HK-2 (cell line): ENCODE data around the gene ZBTB18.

Source experiments
- DNase-seq: peaks from one replicate; pipeline ENCODE4 v3.0.0-alpha.2; 2018; ENCODE audit not compliant: unreplicated experiment

The ZBTB18 gene

DNA sequence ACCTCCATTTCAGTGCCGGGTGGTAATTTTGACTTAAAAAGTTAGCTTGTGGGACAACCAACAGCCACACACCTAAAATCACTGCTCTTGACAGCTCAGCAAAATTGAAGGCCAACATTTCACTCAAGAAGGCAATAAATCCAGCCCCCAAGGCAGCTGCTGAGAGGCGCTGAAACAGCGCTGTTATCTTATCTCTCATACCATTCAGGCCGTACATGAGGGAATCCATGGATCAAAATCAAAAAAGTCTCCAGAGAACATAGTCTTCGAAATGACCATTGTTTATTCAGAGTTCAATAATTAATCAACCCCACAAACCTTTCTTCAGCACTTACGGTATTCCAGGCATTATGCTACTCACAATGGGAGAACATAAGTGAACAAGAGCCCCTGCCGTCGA lies 38.5 kb downstream of the ZBTB18 start:
- no peak for DNase-seq

DNA sequence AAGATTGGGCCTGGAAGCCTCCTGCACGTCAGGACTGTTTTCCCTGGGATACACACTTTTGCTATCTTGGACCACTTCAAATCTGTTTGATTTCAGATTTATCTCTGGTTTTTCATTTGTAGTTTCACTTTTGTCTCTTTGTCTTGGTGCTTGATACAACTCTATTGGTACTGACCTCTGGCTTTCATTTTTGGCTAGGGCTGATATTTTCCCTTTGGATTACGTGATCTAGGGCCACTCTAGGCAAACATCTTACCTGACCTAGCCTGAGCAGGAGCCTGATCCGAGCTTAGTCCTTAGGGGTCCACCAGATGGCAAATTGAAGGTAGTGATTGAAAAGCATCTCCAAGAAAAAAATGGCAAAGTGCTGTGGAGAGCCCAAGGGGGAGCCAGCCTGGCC lies 39.6 kb downstream of the ZBTB18 start:
- DNase-seq, result no peak

DNA sequence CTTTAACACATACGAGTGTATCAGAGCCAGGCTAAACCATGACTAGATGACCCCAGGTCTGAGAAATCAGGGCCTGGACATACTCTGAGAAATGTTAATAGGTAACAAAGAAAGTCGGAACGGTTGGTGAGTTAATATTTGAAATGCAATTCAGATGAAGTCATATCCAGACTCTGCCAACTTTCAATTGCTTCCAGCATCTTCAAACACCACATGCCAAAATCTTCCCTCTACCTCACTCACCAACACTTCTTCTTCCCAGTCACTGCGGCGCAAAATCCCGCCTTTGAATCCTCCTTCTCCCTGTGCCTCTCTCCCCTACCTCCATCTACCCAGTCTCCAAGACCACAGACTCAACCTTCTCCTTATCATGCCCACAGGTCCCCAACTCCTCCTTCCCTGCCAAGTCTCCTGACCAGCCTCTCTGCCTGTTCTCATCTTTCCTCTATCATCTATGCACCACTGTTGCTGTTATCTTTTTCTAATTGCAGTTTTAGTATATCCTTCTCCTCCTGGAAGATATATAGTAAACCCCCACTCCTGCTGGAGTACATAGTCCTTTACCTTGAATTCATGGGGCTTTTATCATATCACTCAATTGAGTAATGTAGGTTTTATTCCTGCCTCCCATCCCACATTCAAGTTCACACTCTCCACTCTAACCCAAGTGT lies 41.3 kb downstream of the ZBTB18 start:
- DNase-seq, result peak; percentile 64

DNA sequence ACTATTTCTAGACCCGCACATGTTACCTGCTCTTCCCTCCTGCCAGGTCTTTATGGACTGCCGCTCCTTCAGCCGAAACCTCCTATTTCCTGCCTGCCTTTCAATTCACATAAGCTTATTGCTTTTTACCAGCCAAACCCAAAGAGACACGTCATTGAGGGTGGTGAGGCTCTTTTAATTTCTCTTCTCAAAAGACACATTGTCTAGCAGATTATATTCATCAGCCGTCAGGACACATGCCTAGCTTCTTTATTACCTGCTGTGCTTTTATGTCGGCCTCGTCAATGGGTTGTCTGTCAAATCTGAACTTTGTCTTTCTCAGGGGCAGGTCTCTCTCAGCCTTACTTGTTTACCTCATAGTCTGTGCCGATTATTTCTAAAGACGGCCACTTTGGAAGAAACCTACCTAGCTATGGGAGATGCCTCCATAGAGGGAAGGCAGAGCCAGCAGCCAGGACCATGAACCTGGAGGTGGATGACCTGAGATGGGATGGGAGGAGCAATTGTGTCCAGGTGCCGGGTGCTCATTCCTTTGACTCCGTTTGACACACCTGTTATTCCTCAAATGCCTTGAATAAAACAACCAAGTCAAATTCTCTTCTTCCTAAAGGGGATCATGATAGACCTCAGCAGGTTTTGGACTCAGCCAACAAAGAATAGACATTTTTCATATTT lies 42.0 kb downstream of the ZBTB18 start:
- DNase-seq, result no peak

DNA sequence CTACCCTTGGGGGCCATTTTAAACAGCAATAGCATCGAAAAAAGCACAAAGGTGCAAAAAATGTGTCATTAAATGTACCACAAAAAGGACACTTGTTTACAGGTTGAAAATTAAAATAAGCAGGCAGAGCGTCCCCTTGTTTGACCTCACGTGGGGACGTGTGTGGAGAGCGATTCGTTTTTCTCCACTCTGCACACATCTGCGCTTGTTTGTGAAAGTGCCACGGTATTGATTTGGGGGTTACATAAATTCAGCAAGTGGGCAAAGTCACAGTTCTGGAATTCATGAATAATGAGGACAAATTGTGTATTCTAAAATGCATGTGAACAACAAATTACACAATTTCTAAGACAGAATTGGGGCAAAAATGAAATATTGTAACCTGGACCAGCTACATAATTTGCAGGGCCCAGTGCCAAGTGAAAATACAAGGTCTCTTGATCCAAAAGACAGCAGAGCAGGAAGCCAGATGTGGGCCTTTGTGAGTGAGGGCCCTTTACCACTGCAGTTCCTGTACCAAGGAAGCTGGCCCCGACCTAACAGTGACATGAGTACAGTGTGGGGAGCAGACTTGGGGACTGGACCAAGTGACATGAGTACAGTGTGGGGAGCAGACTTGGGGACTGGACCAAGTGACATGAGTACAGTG lies 43.9 kb downstream of the ZBTB18 start:
- DNase-seq, result no peak

DNA sequence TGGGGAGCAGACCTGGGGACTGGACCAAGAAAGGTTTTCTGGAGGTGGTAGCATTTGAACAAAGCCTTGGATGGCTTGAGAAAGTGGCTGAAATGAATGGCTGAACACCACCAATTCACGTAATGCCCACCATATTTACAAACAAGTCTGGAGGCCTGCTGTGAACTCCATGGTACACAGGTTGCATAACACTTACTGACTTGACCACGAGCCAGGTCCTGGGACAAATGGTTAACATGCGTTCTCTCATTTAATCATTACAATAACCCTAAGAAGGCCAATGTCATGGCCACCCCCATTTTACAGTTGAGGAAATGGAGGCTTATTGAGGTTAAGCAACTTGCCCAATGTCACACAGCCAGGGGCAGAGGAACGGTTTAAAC lies 44.4 kb downstream of the ZBTB18 start:
- DNase-seq, result no peak

DNA sequence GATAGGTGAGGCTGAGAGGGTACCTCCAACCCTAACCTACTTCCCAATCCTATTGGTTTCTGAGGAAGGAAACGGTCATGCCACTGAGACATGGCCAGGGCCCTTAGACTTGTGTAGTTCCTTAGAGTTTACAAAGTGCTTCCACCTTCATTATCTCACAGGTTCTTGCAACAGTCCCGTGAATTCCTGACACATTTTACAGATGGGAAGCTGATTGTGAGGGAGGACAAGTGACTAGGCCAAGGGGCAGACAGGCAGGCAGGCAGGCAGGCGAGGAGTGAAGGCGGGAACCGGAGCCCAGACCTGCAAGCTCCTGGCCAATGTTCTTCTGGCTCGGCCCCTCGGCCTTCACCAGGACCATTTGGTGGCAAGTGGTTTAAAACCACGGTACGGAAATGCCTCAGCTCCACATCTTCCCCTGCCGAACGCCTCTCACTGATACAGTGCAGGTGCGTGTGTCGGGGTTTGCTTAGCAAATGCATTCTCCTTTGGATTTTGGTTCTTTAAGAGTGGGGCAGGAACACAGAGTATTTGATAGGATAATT lies 45.1 kb downstream of the ZBTB18 start:
- DNase-seq, result no peak

DNA sequence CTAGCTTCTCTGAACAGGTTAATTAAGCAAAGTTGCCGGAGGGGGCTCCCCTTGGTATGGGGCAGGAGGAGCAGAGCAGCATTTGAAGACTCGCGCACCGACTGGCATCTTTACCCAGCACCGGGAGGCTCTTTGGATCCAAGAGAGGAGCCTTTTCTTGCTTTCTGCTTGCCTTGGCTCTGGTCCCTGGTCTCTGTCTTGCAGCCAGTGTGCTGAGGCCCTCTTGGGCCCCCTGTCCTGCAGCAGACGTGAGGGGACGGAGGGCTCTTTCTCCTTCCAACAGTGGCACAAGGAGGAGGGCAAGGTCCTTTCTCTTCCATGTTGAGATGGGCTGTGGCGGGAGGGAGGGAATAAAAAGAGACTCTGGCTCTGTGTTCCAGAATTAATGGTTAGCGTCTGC lies 45.6 kb downstream of the ZBTB18 start:
- DNase-seq, result no peak

DNA sequence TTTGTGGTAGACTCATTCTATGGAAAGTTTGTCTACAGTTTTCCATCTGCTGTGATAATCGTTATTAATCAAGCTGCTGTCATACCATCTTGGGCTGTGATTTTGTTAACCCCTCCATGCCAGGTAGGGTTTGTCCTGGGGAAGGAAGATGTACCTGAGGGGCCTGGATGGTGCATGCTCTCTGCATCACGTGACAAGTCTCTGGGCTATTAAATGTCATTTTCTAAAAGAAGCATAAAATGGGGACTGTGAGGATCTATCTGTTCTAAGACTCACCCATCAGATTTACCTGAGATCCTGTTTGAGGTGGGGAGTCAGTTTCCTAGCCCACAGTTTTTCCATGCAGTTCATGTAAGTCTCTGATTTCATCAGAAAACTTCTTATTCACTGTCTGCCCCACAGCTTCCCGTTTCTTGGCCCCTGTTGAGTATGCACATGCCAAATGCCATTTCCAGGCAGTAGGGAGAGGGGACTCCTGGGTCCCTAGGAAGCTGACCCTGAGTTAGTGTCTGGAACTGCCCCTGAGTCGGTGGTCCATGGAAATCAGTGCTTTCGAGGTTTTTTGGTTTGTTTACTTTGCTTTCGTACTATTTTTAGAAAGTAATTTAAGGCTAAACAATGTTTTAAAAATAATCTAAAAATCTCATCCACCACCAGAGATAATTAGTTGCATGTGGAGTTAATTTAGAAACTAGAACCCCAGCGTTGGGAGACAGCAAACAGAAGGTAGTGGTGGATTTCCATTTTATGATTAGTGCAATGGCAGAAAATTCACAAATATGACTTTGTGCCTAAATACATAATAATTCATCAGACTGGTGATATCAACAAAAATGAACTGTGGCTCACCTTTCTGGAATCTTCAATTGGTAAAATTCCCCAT lies 46.7 kb downstream of the ZBTB18 start:
- no peak for DNase-seq

DNA sequence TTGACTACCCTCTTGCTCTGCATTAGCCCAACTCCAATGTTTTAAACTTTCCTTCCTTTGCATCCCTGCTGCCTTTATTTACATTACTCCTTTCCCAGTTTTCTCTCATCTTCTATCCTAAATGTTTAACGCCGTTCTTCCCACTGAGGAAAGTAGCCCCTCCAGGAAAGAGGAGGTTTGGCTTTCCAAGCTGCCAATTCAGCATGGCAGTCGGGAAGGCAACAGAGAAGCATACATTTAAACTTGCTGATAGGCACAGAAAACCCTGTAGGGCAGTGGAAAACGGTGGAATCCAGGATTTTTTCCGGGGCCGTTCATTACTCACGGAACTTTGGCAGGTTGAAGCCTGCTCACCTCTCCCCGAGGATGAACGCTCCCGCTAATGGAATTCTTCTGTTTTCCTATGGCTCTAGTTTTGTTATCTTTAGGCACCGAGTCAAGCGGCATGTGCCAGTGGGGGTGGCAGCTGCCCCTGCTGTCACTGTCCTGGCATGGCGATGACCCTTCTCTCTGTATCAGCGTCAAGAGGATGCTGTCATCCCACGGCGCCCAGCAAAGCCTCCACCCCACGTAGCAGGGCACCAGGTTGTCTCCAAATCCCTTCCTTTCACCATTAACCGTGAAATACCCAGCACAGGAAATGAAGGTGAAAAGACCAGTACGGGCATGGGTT lies 48.3 kb downstream of the ZBTB18 start:
- DNase-seq, result no peak

DNA sequence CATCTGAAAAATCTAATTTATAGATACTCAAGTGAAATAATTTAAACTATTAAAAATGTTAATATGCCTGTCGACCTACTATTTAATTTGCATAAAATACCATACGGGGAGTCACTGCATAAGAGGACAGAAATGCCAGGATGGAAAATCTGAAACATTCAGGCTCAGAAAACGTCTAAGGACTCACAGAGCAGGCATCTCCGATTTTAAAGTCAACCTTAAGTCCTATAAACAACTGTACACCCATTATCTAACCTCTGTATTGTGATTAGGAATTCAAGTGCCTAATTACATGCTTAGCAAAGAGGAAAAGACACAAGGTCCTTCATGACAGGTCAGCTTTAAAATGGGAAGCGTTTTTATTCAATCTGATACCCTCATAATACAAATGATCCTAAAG lies 49.2 kb downstream of the ZBTB18 start:
- no peak for DNase-seq

DNA sequence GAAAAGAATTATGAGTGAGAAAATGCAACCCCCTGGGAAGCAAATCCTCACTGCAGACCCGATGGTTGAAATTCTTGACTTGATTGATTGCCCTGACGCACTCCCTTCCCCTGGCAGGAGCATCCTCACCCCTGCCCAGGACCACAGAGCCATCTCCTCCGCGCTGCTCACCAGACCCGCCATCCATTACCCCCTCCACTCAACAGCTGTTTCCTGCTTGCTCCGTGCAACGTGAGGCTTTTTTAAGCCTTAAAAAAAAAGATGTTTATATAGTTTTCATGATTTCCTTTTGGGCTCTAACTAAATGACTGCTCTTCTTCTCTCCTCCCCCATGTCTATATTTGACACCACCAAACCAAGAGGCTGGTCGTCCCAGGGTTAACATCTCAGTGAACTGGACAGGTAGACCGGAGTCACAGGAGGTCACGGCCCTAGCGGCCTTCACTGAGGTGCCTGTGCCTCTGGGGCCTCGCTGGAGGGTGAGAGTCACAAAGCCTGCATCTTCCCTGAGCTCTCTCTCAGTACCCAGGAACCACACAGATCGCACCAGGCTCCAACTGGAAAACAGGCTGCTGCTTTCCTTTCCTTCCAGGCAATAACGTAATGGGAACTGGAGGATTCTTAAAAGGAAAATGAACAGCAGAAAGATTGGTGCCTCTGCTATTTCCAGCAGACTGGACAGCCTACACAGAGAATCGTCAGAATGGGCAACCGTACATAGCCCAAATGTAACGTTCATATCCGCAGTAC lies 49.8 kb downstream of the ZBTB18 start:
- no peak for DNase-seq

DNA sequence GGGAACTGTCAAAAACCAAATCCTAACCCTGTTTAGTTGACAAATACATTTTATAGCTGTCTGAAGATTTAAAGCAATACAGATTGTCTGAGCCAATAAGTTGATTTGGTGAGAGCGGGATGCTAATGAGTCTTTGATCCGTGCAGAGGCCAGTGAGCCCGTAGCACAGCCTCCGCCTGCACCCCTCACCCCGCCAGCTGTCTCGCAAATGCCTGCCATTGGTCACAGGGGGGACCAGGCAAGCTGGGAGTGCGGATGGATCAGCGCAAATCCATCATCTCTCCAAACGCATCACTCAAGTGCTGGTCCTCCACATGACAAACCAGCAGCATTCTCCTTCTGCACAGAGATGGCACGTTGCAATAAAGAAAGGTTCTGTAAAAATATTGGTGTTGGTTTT lies 51.0 kb downstream of the ZBTB18 start:
- DNase-seq, result no peak

DNA sequence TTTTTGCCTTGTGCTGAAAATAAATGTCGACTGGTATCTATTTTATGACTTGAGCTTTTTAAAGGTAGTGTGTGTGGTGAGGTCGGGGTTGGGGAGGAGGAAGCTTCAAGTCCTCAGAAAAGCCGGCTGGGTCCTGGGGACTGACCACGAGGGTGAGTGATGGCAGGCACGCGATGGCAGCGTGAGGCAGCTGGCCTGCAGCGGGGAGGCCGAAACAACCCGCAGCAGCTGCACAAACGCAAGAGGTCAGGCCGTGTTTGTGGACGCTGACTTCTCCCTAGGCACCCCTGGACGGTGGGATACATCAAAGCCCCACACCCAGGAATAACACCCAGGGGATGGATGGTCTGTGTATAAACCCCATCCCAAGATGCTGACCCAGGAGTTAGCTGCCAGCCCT lies 51.4 kb downstream of the ZBTB18 start:
- DNase-seq, result no peak

DNA sequence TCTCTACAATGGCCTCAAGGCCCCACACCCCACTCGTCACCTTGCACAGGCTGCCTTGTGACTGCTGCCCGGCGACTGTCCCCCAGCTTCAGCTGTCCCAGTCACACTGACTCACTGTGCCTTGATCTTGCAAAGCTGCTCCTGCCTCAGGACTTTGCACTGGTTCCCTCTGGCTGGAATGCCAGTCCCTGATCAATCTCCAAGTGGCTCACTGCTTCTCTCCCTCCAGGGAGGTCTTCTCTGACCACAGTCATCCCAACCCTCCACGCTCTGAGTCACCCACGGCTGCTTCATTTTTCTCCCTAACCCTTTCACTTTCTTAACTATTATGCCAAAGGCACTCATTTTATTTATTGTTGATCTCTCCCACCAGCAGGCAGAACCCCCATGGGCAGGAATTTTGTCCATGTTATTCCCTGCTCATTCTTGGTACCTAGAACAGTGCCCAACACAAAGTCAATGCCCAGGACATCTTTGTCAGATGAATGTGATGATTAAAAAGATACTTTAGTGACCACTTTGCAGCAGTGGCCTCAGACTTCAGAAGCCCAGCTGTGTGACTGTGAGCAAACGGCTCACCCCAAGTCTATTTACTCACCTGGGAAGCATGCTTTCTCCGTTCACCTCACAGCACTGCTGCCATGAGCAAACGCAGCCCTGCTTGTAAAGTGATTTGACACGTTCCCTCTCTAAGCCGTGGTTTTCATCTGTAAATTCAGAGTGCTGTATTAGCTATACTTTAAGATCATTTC lies 53.4 kb downstream of the ZBTB18 start:
- DNase-seq, result peak; percentile 94

DNA sequence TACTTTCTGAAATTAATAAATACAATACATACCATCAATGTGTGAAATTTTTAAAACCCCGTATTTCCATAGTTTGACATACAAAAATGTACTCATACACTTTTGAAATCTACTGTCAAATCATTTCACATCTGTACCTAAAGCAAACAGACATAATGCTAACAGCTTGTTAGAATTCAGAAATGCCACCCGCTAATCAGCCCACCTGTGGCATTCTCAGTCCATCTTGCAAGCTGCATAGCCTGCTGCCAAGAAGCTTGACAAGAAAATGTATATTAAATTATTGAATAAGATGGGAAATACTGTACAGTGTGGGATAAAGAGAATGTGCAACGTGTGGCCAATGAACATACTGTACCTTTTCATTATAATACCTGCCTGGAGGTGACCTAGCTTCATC lies 55.1 kb downstream of the ZBTB18 start:
- DNase-seq, result no peak
